Esophagus squamous epithelium (tissue), 4 donors: ENCODE measurements around the gene GCNT3.

Experiments
- CTCF ChIP-seq, 6 experiments: fragments of 450-650 bp in 4 of 6; fragments of 200-600 bp in 2 of 6; sonication (generic) in 2 of 6; IDR thresholded peaks; one replicate each; pipeline ENCODE4 v1.5.1; 2016 to 2019; ENCODE audit warnings: antibody characterized with exemption in 6 of 6, mild to moderate bottlenecking in 4 of 6, moderate library complexity in 4 of 6
- POLR2A ChIP-seq, 4 donors: fragments of 450-650 bp; IDR thresholded peaks; one replicate each; pipeline ENCODE4 v1.6.1; 2017; ENCODE audit warnings: antibody characterized with exemption in 4 of 4, mild to moderate bottlenecking in 4 of 4, moderate library complexity in 3 of 4

GRCh38 chr15:59583088-59583487, 28.5 kb upstream of the GCNT3 start:
- TF ChIP-seq CTCF (IDR thresholded peaks at IDR 0.05) (no peak), POLR2A (IDR thresholded peaks at IDR 0.05) (no peak)
